ENCODE results near the gene TSHB.

GRCh38 chr1:115065021-115065420, 35.4 kb downstream of the TSHB start:
- no peak for TF ChIP-seq CTCF (IDR thresholded peaks at IDR 0.05)
- TF ChIP-seq USF2 (CRISPR knock-in tag; IDR thresholded peaks at IDR 0.05) = no peak
- TF ChIP-seq ZBTB21 (CRISPR knock-in tag; IDR thresholded peaks at IDR 0.05; ENCODE audit: borderline replicate concordance) = no peak
- no peak for TF ChIP-seq ELF4 (CRISPR knock-in tag; IDR thresholded peaks at IDR 0.05; ENCODE audit: low read depth)
- TF ChIP-seq MAX (CRISPR knock-in tag; IDR thresholded peaks at IDR 0.05) = no peak
- no peak for TF ChIP-seq CREM (CRISPR knock-in tag; IDR thresholded peaks at IDR 0.05)
- TF ChIP-seq NFYB (CRISPR knock-in tag; conservative IDR thresholded peaks at IDR 0.05; ENCODE audit: low read depth) = no peak
